Activated CD8-positive, alpha-beta T cell treated with anti-CD3 and anti-CD28 coated beads for 36 hours (primary cell): ENCODE results near the gene ACTRT2. TPM values are rescaled to one million over a fixed set of nuclear protein-coding genes. Genes with fewer than 3 reads are reported as not detected.

ENCODE experiments used
- ATAC-seq: fragments of 200-7000 bp; cut with Tn5 transposase; one replicate; pipeline ENCODE4 v1.10.0; 2021; ENCODE audit warnings: mild to moderate bottlenecking, moderate library complexity
- CTCF ChIA-PET: fragments of 350-600 bp; sonication (Branson Sonifier 250); formaldehyde crosslinking; loops from one replicate; lab custom pipeline; 2021; ENCODE audit warnings: antibody characterized with exemption; lab: Charles Lee
- POLR2A ChIA-PET: fragments of 350-600 bp; sonication (Branson Sonifier 250); formaldehyde crosslinking; loops from one replicate; lab custom pipeline; 2021; ENCODE audit warnings: antibody characterized with exemption; lab: Charles Lee
- DNase-seq: peaks from one replicate; pipeline ENCODE4 v3.0.0-alpha.2; 2020
- H3K27ac Mint-ChIP-seq: one replicate; pipeline ENCODE4 v1.8.0; 2021; ENCODE audit warnings: mild to moderate bottlenecking, mixed read lengths
- H3K27me3 Mint-ChIP-seq: one replicate; pipeline ENCODE4 v1.8.0; 2021; ENCODE audit warnings: mixed read lengths
- H3K36me3 Mint-ChIP-seq: one replicate; pipeline ENCODE4 v1.8.0; 2021; ENCODE audit warnings: low read depth, mixed read lengths
- H3K4me1 Mint-ChIP-seq: one replicate; pipeline ENCODE4 v1.8.0; 2021; ENCODE audit warnings: low read depth, mixed read lengths
- H3K4me3 Mint-ChIP-seq: one replicate; pipeline ENCODE4 v1.8.0; 2021; ENCODE audit warnings: mild to moderate bottlenecking, moderate library complexity, mixed read lengths
- H3K9me3 Mint-ChIP-seq: one replicate; pipeline ENCODE4 v1.8.0; 2021; ENCODE audit warnings: mixed read lengths
- CTCF ChIP-seq: fragments of 200-600 bp; IDR thresholded peaks from one replicate; pipeline ENCODE4 v1.8.0; 2022; ENCODE audit warnings: antibody characterized with exemption, mild to moderate bottlenecking
- intact Hi-C: fragments of 100-400 bp; cut with micrococcal nuclease; formaldehyde crosslinking; loops from one replicate; pipeline ENCODE4 v1.10.0; 2022
- total RNA-seq, 2 experiments: library from RNA; stranded (reverse); gene quantifications; one replicate each; pipeline ENCODE4 v1.2.3, GENCODE V29; 2021

ACTRT2 gene
- total RNA-seq, 2 experiments from 2014 or later: not detected

DNA sequence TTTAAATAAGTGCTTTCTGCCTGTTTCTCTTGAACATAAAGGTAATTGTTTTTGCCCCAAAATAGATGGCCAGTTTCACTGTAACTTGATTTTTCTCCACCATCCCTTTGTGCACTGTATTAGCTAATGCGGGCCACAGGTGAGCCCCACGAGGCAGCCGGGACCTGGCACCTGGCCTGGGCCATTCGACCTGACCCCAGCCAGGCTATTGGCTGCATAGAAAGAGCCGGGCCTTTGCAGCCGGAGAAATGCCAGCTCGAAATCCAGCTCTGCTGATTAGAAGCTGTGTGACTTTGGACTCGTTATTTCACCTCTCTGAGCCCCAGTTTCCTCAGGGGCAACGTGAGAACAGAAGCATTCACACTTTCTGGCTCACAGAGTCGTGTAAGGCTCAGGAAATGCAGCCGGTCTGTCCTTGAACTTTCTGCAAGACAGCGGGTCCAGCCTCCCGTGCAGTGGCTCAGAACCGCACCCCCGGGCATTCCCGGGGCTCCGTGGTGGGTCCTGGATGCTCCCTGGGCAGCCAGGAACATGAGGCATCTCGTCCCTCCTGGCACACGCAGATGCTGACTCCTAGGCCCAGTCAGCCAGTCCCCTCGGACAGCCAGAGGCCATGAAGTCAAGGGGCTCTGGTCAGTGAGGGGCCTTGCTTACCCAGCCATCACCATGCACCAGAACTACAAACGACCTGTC is 37.4 kb upstream of the ACTRT2 start:
- Mint-ChIP-seq H3K9me3 (no peaks in the 10 kb centered on the region), H3K4me3 (no peak overlapping the region), H3K27ac (no peak overlapping the region), H3K4me1 (no peaks in the 10 kb centered on the region), H3K36me3 (no peaks in the 10 kb centered on the region), H3K27me3 (no peaks in the 10 kb centered on the region)
- no peak for DNase-seq
- ChIA-PET CTCF (no interaction called here), POLR2A (no interaction called here)
- no peak for TF ChIP-seq CTCF
- intact Hi-C loops: no loop called here
- ATAC-seq: no peak

DNA sequence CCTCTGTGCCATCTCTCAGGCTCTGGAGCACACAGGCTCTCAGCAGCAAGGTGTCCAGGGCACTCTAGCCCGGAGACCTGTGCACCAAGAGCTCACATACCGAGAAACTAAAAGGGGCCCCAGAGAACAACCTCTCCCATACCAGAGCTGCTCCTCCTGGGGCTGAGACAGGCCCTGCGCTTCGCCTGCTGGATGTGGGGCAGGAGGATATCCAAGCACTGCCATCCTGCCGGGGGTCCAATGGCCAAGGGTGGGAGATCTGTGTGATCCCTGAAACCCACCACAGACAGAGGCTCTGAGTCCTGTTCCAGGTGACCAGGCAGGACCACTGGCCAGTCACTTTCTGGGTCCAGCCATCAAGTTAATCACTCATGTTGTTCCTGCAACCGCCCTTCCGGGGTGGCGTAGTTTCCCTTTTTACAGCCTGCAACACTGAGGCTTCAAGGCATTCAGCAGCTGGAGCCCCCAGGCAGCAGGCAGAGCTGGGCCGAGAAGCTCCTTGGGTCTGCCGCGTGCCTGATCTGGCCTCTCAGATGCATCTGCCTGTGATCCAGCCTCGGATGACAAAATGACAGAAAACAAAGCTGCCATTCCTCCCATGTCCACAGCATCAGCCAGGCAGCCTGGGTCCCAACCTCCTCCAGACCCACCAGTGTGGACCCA is 36.7 kb upstream of the ACTRT2 start:
- no peak overlapping the region for H3K4me3 Mint-ChIP-seq
- CTCF ChIA-PET: no interaction called here
- intact Hi-C loops: no loop called here
- no peaks in the 10 kb centered on the region for H3K9me3 Mint-ChIP-seq
- POLR2A ChIA-PET: no interaction called here
- ATAC-seq: no peak
- no peak overlapping the region for H3K27ac Mint-ChIP-seq
- no peak for TF ChIP-seq CTCF
- no peak for DNase-seq
- no peaks in the 10 kb centered on the region for H3K36me3 Mint-ChIP-seq
- H3K4me1 Mint-ChIP-seq: no peaks in the 10 kb centered on the region
- H3K27me3 Mint-ChIP-seq: no peaks in the 10 kb centered on the region

DNA sequence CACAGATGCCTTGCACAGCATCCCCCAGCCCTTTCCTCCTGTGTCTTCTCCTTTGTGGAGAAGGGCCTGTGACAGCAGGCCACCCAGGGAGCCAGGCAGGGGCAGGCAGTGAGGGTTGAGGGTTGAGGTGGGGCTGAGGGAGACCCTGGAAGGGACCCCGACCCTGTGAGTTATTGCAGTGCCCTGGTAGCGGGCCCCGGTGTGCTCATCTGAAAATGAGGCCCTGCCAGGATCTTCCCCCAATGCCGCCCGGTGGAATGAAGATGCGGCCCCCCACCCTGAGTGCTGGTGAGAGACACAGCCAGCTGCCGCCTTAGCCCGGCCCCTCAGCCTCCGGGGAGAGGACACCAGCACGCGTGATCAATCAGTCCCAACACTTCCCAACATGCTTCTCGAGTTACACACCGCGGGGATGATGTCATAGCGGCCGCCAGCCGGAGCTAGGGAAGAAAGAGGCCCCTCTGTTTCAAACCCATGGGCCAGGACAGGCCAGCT is 36.2 kb upstream of the ACTRT2 start:
- no peaks in the 10 kb centered on the region for H3K27me3 Mint-ChIP-seq
- ChIA-PET CTCF (no interaction called here), POLR2A (no interaction called here)
- H3K4me1 Mint-ChIP-seq: no peaks in the 10 kb centered on the region
- no peak for TF ChIP-seq CTCF
- no peaks in the 10 kb centered on the region for H3K36me3 Mint-ChIP-seq
- H3K27ac Mint-ChIP-seq: no peak overlapping the region
- intact Hi-C loops: no loop called here
- no peak for DNase-seq
- no peak for ATAC-seq
- H3K9me3 Mint-ChIP-seq: no peaks in the 10 kb centered on the region
- no peak overlapping the region for H3K4me3 Mint-ChIP-seq

DNA sequence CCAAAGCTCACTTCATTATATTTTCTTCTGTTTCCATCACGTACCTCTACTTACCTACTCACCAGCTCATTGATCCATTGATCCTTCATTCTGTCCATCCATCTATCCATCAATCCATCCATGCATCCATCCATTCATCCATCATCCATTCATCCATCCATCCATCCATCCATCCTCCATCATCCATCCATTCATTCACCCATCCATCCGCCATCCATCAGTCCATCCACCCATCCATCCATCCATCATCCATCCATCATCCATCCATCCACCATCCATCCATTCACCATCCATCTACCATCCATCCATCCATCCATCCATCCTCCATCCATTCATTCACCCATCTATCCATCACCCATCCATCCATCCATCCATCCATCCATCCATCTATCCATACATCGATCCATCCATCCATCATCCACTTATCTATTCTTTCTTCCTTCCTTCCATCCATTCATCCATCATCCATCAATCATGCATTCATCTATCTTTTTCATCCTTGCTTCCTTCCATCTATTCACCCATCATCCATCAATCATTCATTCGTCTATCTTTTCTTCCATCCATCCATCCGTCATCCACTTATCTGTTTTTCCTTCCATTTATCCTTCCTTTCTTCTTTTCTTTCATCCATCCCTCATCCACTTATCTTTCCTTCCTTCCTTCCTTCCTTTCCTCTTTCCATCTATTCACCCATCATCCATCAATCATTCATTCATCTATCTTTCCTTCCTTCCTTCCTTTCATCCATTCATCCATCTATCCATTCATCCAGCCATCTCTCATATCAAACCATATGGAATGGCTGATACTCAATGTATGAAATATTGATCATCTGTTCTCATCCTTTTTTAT is 35.3 kb upstream of the ACTRT2 start:
- ChIA-PET CTCF (no interaction called here), POLR2A (no interaction called here)
- Mint-ChIP-seq H3K27ac (no peak overlapping the region), H3K27me3 (no peaks in the 10 kb centered on the region), H3K9me3 (no peaks in the 10 kb centered on the region), H3K4me1 (no peaks in the 10 kb centered on the region), H3K36me3 (no peaks in the 10 kb centered on the region), H3K4me3 (no peak overlapping the region)
- intact Hi-C loops: no loop called here
- no peak for TF ChIP-seq CTCF
- DNase-seq (no peak), ATAC-seq (no peak)
